T-helper 9 cell (primary cell): ENCODE measurements around the gene GRID1.

ENCODE experiments used
- DNase-seq: peaks from one replicate; pipeline ENCODE4 v3.0.0-alpha.2; 2020

The GRID1 gene

GRCh38 chr10:86075512-86075911 lies 291.1 kb downstream of the GRID1 start:
- no peak for DNase-seq

- no peak for DNase-seq
These were observed 292.3 kb downstream of the GRID1 start for GRCh38 chr10:86074294-86074693.

GRCh38 chr10:86073199-86073977 lies 293.2 kb downstream of the GRID1 start:
- no peak for DNase-seq

- no peak for DNase-seq
These were observed 294.2 kb downstream of the GRID1 start for GRCh38 chr10:86072413-86072812.

- DNase-seq, result no peak
These were observed 294.8 kb downstream of the GRID1 start for GRCh38 chr10:86071758-86072157.

GRCh38 chr10:86071145-86071544 lies 295.4 kb downstream of the GRID1 start:
- no peak for DNase-seq

GRCh38 chr10:86070278-86070677 lies 296.3 kb downstream of the GRID1 start:
- DNase-seq, result no peak

GRCh38 chr10:86068231-86069054 lies 298.2 kb downstream of the GRID1 start:
- DNase-seq, result no peak

- no peak for DNase-seq
These were observed 299.1 kb downstream of the GRID1 start for GRCh38 chr10:86067436-86068050.

GRCh38 chr10:86066696-86067095 lies 299.9 kb downstream of the GRID1 start:
- no peak for DNase-seq

GRCh38 chr10:86065711-86066251 lies 300.8 kb downstream of the GRID1 start:
- no peak for DNase-seq

- no peak for DNase-seq
These were observed 301.5 kb downstream of the GRID1 start for GRCh38 chr10:86064931-86065662.

GRCh38 chr10:86064219-86064618 lies 302.4 kb downstream of the GRID1 start:
- no peak for DNase-seq

GRCh38 chr10:86063341-86063740 lies 303.3 kb downstream of the GRID1 start:
- DNase-seq, result no peak

- DNase-seq, result no peak
These were observed 303.9 kb downstream of the GRID1 start for GRCh38 chr10:86062647-86063145.

GRCh38 chr10:86062198-86062550 lies 304.4 kb downstream of the GRID1 start:
- DNase-seq, result no peak

GRCh38 chr10:86061278-86062197 lies 305.1 kb downstream of the GRID1 start:
- DNase-seq, result no peak

GRCh38 chr10:86060386-86061277 lies 306.0 kb downstream of the GRID1 start:
- DNase-seq, result no peak

- no peak for DNase-seq
These were observed 306.7 kb downstream of the GRID1 start for GRCh38 chr10:86059892-86060291.

GRCh38 chr10:86058964-86059363 lies 307.6 kb downstream of the GRID1 start:
- no peak for DNase-seq
